H1 (cell line): ENCODE measurements around the gene LAYN. TPM values are rescaled to one million over a fixed set of nuclear protein-coding genes. Genes with fewer than 3 reads are reported as not detected.
A peak's percentile ranks its signal among the peaks of the same experiment; 100 is the strongest.

ENCODE experiments used
- CTCF ChIA-PET: fragments of 300-600 bp; sonication (Branson Sonifier 250); formaldehyde crosslinking; loops from one replicate; lab custom pipeline; 2021; ENCODE audit not compliant: partially characterized antibody; lab: Charles Lee
- POLR2A ChIA-PET: fragments of 300-600 bp; sonication (Branson Sonifier 250); formaldehyde crosslinking; loops from one replicate; lab custom pipeline; 2021; ENCODE audit warnings: inconsistent platforms; ENCODE audit not compliant: partially characterized antibody; lab: Charles Lee
- DNase-seq, 2 experiments: peaks; one replicate each; pipeline versions ENCODE4 v3.0.0 to v3.0.0-alpha.2; 2010 to 2022; ENCODE audit warnings: low spot score in 2 of 2, low read depth in 1 of 2, mixed read lengths in 1 of 2
- FAIRE-seq: peaks from 2 replicates; lab custom pipeline; 2011; peaks lifted over from hg19 to GRCh38; lab: Jason Lieb, UNC
- H2AFZ ChIP-seq: 2 replicates; pipeline ENCODE4 v1.8.1; 2012; ENCODE audit warnings: low read length, inconsistent platforms
- H2AK5ac ChIP-seq: 2 replicates; pipeline ENCODE4 v1.6.1; 2013; ENCODE audit warnings: low read depth, low read length
- H2BK120ac ChIP-seq: replicated peaks from 2 replicates; pipeline ENCODE3; 2013; ENCODE audit warnings: low read depth, low read length, inconsistent platforms
- H2BK12ac ChIP-seq: 2 replicates; pipeline ENCODE4 v1.6.1; 2013; ENCODE audit warnings: low read depth, low read length
- H2BK15ac ChIP-seq: 2 replicates; pipeline ENCODE4 v1.6.1; 2013; ENCODE audit warnings: low read length
- H2BK20ac ChIP-seq: 2 replicates; pipeline ENCODE4 v1.6.1; 2013; ENCODE audit warnings: low read length
- H2BK5ac ChIP-seq: 2 replicates; pipeline ENCODE4 v1.6.1; 2013; ENCODE audit warnings: low read depth, low read length
- H3K14ac ChIP-seq: 2 replicates; pipeline ENCODE4 v1.6.1; 2013; ENCODE audit warnings: inconsistent platforms; ENCODE audit not compliant: insufficient read length
- H3K18ac ChIP-seq: 2 replicates; pipeline ENCODE4 v1.6.1; 2013; ENCODE audit warnings: low read length; ENCODE audit errors: extremely low read depth
- H3K23ac ChIP-seq: 2 replicates; pipeline ENCODE4 v1.6.1; 2013; ENCODE audit warnings: inconsistent platforms; ENCODE audit not compliant: insufficient read length
- H3K23me2 ChIP-seq: 2 replicates; pipeline ENCODE4 v1.6.1; 2013; ENCODE audit warnings: low read depth, low read length
- H3K27ac ChIP-seq: 2 replicates; pipeline ENCODE4 v1.6.1; 2011; ENCODE audit warnings: low read depth, low read length, inconsistent platforms
- H3K27me3 ChIP-seq, 4 experiments: replicated peaks in 1 of 4; 1 replicate in 1 of 4; 2 replicates in 3 of 4; pipeline versions ENCODE4 v1.6.1 to v1.8.1; 2011 to 2013; ENCODE audit warnings: low read length in 3 of 4, mild to moderate bottlenecking in 3 of 4, inconsistent platforms in 2 of 4, mixed read lengths in 2 of 4, moderate library complexity in 1 of 4; ENCODE audit not compliant: control insufficient read depth in 3 of 4, insufficient read depth in 3 of 4; ENCODE audit errors: extremely low read depth in 1 of 4
- H3K36me3 ChIP-seq, 4 experiments: 2 replicates each; pipeline versions ENCODE4 v1.6.1 to v1.8.1; 2011 to 2013; ENCODE audit warnings: mild to moderate bottlenecking in 4 of 4, low read length in 3 of 4, moderate library complexity in 2 of 4, control low read depth in 1 of 4, inconsistent platforms in 1 of 4; ENCODE audit not compliant: insufficient read depth in 4 of 4, control insufficient read depth in 2 of 4
- H3K4ac ChIP-seq: replicated peaks from 2 replicates; pipeline ENCODE3; 2013; ENCODE audit warnings: low read length, low read depth, mixed read lengths, inconsistent platforms; ENCODE audit not compliant: insufficient read length
- H3K4me1 ChIP-seq, 4 experiments: replicated peaks in 1 of 4; 1 replicate in 1 of 4; 2 replicates in 3 of 4; pipeline versions ENCODE4 v1.6.1 to v1.8.1; 2011 to 2013; ENCODE audit warnings: low read length in 3 of 4, inconsistent platforms in 2 of 4, mixed read lengths in 1 of 4; ENCODE audit not compliant: insufficient read depth in 4 of 4, control insufficient read depth in 3 of 4
- H3K4me2 ChIP-seq, 2 experiments: 2 replicates each; pipeline versions ENCODE4 v1.6.1 to v1.8.1; 2011 to 2013; ENCODE audit warnings: low read depth in 2 of 2, low read length in 2 of 2, control low read depth in 1 of 2, inconsistent platforms in 1 of 2, mild to moderate bottlenecking in 1 of 2; ENCODE audit not compliant: insufficient read depth in 1 of 2
- H3K4me3 ChIP-seq, 4 experiments: fragments of 200-600, 300-600 bp in 1 of 4; sonication (generic), shearing (Covaris generic), sonication (Bioruptor Twin) in 1 of 4; 2 replicates each; pipeline versions ENCODE4 v1.5.1 to v1.8.1; 2011 to 2016; ENCODE audit warnings: low read length in 4 of 4, low read depth in 3 of 4, control low read depth in 2 of 4, inconsistent platforms in 2 of 4, mild to moderate bottlenecking in 2 of 4, mixed read lengths in 1 of 4, moderate library complexity in 1 of 4; ENCODE audit not compliant: insufficient read depth in 2 of 4; ENCODE audit errors: extremely low read depth in 1 of 4
- H3K56ac ChIP-seq: replicated peaks from 2 replicates; pipeline ENCODE3; 2013; ENCODE audit warnings: low read depth, mild to moderate bottlenecking, mixed read lengths, low read length, inconsistent platforms; ENCODE audit not compliant: insufficient read length
- H3K79me1 ChIP-seq: 2 replicates; pipeline ENCODE4 v1.6.1; 2013; ENCODE audit warnings: low read depth, low read length, control low read depth
- H3K79me2 ChIP-seq, 2 experiments: 2 replicates each; pipeline versions ENCODE4 v1.6.1 to v1.8.1; 2012 to 2013; ENCODE audit warnings: low read length in 2 of 2, mild to moderate bottlenecking in 2 of 2, inconsistent platforms in 1 of 2; ENCODE audit not compliant: insufficient read depth in 2 of 2, control insufficient read depth in 1 of 2
- H3K9ac ChIP-seq, 4 experiments: replicated peaks in 1 of 4; 1 replicate in 1 of 4; 2 replicates in 3 of 4; pipeline versions ENCODE4 v1.6.1 to v1.8.1; 2011 to 2013; ENCODE audit warnings: low read depth in 3 of 4, low read length in 3 of 4, control low read depth in 2 of 4, mild to moderate bottlenecking in 2 of 4, moderate library complexity in 2 of 4, inconsistent platforms in 1 of 4; ENCODE audit errors: extremely low read depth in 1 of 4
- H3K9me3 ChIP-seq, 2 experiments: 2 replicates each; pipeline versions ENCODE4 v1.6.1 to v1.8.1; 2012 to 2013; ENCODE audit warnings: mild to moderate bottlenecking in 2 of 2, moderate library complexity in 2 of 2, control low read depth in 1 of 2, inconsistent platforms in 1 of 2, low read depth in 1 of 2, low read length in 1 of 2, mixed read lengths in 1 of 2; ENCODE audit not compliant: insufficient read depth in 2 of 2
- H4K20me1 ChIP-seq, 2 experiments: replicated peaks in 1 of 2; 2 replicates each; pipeline versions ENCODE3 to v1.8.1; 2011 to 2013; ENCODE audit warnings: inconsistent platforms in 2 of 2, low read length in 2 of 2, mild to moderate bottlenecking in 1 of 2; ENCODE audit not compliant: insufficient read depth in 2 of 2, control insufficient read depth in 1 of 2
- H4K5ac ChIP-seq: 2 replicates; pipeline ENCODE4 v1.6.1; 2013; ENCODE audit warnings: low read length, low read depth, mixed read lengths, inconsistent platforms; ENCODE audit not compliant: insufficient read length
- H4K8ac ChIP-seq: 2 replicates; pipeline ENCODE4 v1.8.0; 2013; ENCODE audit warnings: mild to moderate bottlenecking, moderate library complexity, low read length, inconsistent platforms; ENCODE audit not compliant: insufficient read depth; ENCODE audit errors: extremely low read depth
- H4K91ac ChIP-seq: replicated peaks from 2 replicates; pipeline ENCODE3; 2013; ENCODE audit warnings: low read length, mixed read lengths, inconsistent platforms; ENCODE audit not compliant: insufficient read length
- BACH1 ChIP-seq: IDR thresholded peaks from 2 replicates; pipeline ENCODE4 v1.6.1; 2012; ENCODE audit warnings: low read length, improper control_type of control experiment
- CEBPB ChIP-seq: IDR thresholded peaks from 2 replicates; pipeline ENCODE4 v1.6.1; 2012; ENCODE audit warnings: low read depth, low read length
- SP4 ChIP-seq: IDR thresholded peaks from 2 replicates; pipeline ENCODE4 v1.6.1; 2012; ENCODE audit warnings: low read length, inconsistent platforms
- SUZ12 ChIP-seq: fragments of 200-600 bp; sonication (generic); IDR thresholded peaks from 2 replicates; pipeline ENCODE4 v1.6.1; 2012; ENCODE audit warnings: mild to moderate bottlenecking, inconsistent platforms, low read length, moderate library complexity, mixed read lengths
- WGBS, 2 experiments: shearing (Covaris generic) in 1 of 2; methylation state at CpG; one replicate each; pipeline versions ENCODE4 v1.1.6 to v1.1.7; 2013 to 2015; ENCODE audit warnings: low lambda C conversion rate in 2 of 2, mixed read lengths in 2 of 2, inconsistent platforms in 1 of 2, low coverage in 1 of 2, missing lambda C conversion rate in 1 of 2; ENCODE audit not compliant: insufficient replicate concordance in 2 of 2, insufficient coverage in 1 of 2, insufficient read length in 1 of 2; ENCODE audit errors: extremely low coverage in 1 of 2, missing lambda C conversion rate in 1 of 2; 5-methylcytosine and 5-hydroxymethylcytosine counted together
- polyA plus RNA-seq, 7 experiments: library from polyadenylated mRNA; depleted of rRNA in 3 of 7; stranded (reverse) in 5 of 7; unstranded in 2 of 7; fragments of >200 nt in 5 of 7; fragments of 200-250 nt in 2 of 7; gene quantifications; 1 replicate in 5 of 7; 2 replicates in 1 of 7; 4 replicates in 1 of 7; pipeline versions ENCODE4 v1.2.1 to v1.2.3, GENCODE V29; 2011 to 2013; ENCODE audit warnings: missing spikeins in 2 of 7, mixed read lengths in 2 of 7
- total RNA-seq: library from RNA; stranded (reverse); fragmentation: NEBNext Ultra II Directional; extraction: Animal tissue kit (Norgen Biotek cat#: 25700); gene quantifications from 2 replicates; pipeline ENCODE4 v1.2.1, GENCODE V29; 2021

Gene LAYN
- total and polyA plus RNA-seq, 2 of the 8 experiments (the other 6 are each of a cell fraction or from before 2014, with no cell fraction given): 4.2 to 9.3 TPM

- Histone ChIP-seq H2BK12ac (no peak overlapping the region), H3K18ac (no peak overlapping the region), H3K4me1 (peaks cover 0 to 6% (median 4%) of the 10 kb centered on the region in 4 experiments; a peak in 4 of 7 replicates), H4K91ac (no peak overlapping the region), H3K27me3 (no peaks in the 10 kb centered on the region), H3K36me3 (peaks cover 0 to 13% (median 6%) of the 10 kb centered on the region in 4 experiments; a peak in 3 of 8 replicates), H3K56ac (no peak overlapping the region), H2BK15ac (0 out of 2 replicates have a peak overlapping the region, but pooled peaks have one; percentile 10), H2AK5ac (no peak overlapping the region), H3K9ac (no peak overlapping the region), H3K23ac (no peak overlapping the region), H3K9me3 (peaks cover 8% of the 10 kb centered on the region in 2 experiments; a peak in 3 of 4 replicates), H3K79me2 (no peaks in the 10 kb centered on the region), H2AFZ (no peak overlapping the region), H2BK20ac (no peak overlapping the region), H4K5ac (no peak overlapping the region), H2BK120ac (no peak overlapping the region), H3K79me1 (no peaks in the 10 kb centered on the region), H3K4me3 (no peak overlapping the region), H4K20me1 (no peaks in the 10 kb centered on the region), H4K8ac (no peak overlapping the region), H3K23me2 (no peaks in the 10 kb centered on the region), H3K27ac (no peak overlapping the region), H3K4me2 (no peak overlapping the region), H3K14ac (no peak overlapping the region), H3K4ac (no peak overlapping the region), H2BK5ac (peak overlapping the region; percentile 38; the same call in 1 of the 2 replicates)
- no peak for TF ChIP-seq CEBPB
- no peak for TF ChIP-seq SUZ12
- no peak for TF ChIP-seq SP4
- no peak for TF ChIP-seq BACH1
- DNase-seq (no peak), FAIRE-seq (no peak)
- POLR2A ChIA-PET: interaction anchor here (0.7 to 0.8 kb wide), 2 partner anchors 18 to 1358 kb away, joined by 3 read pairs; no protein-coding TSS in a partner anchor
- CTCF ChIA-PET: interaction anchor here (0.6 to 3.7 kb wide), 8 partner anchors 10 to 217 kb away, joined by 3 to 15 read pairs (median 3); no protein-coding TSS in a partner anchor
- 92% methylated on average over 11 of the region's 11 CpGs; no CpG with 5 or more reads in 1 of the 2 experiments for WGBS, 2 experiments
These were observed 19.4 kb downstream of the LAYN start for GRCh38 chr11:111559800-111560464.
